Activated B cell treated with CpG ODN at 0.5 μM for 24 hours (primary cell): ENCODE data around the gene CD8B. TPM values are rescaled to one million over a fixed set of nuclear protein-coding genes. Genes with fewer than 3 reads are reported as not detected.
A peak's percentile ranks its signal among the peaks of the same experiment; 100 is the strongest.

ENCODE experiments used
- ATAC-seq: fragments of 200-7000 bp; cut with Tn5 transposase; one replicate; pipeline ENCODE4 v1.10.0; 2021; ENCODE audit warnings: low read depth, mild to moderate bottlenecking, moderate library complexity
- CTCF ChIA-PET: fragments of 350-600 bp; sonication (Branson Sonifier 250); formaldehyde crosslinking; loops from one replicate; lab custom pipeline; 2021; ENCODE audit warnings: antibody characterized with exemption; lab: Charles Lee
- POLR2A ChIA-PET: fragments of 350-600 bp; sonication (Branson Sonifier 250); formaldehyde crosslinking; loops from one replicate; lab custom pipeline; 2021; ENCODE audit warnings: antibody characterized with exemption; lab: Charles Lee
- DNase-seq: peaks from one replicate; pipeline ENCODE4 v3.0.0; 2022
- H3K27ac Mint-ChIP-seq: one replicate; pipeline ENCODE4 v1.8.0; 2020; ENCODE audit warnings: mixed read lengths
- H3K27me3 Mint-ChIP-seq: one replicate; pipeline ENCODE4 v1.8.0; 2021; ENCODE audit warnings: mixed read lengths
- H3K36me3 Mint-ChIP-seq: one replicate; pipeline ENCODE4 v1.8.0; 2021; ENCODE audit warnings: low read depth, mixed read lengths
- H3K4me1 Mint-ChIP-seq: one replicate; pipeline ENCODE4 v1.8.0; 2021; ENCODE audit warnings: mixed read lengths
- H3K4me3 Mint-ChIP-seq: one replicate; pipeline ENCODE4 v1.8.0; 2020; ENCODE audit warnings: mild to moderate bottlenecking, mixed read lengths
- H3K9me3 Mint-ChIP-seq: one replicate; pipeline ENCODE4 v1.8.0; 2020; ENCODE audit warnings: mixed read lengths
- intact Hi-C: fragments of 100-400 bp; cut with micrococcal nuclease; formaldehyde crosslinking; loops from one replicate; pipeline ENCODE4 v1.15.1; 2024
- total RNA-seq: library from RNA; stranded (reverse); gene quantifications from 2 replicates; pipeline ENCODE4 v1.2.3, GENCODE V29; 2022
- TF ChIP-seq, protein P1 (sequence below): fragments of 200-600 bp; IDR thresholded peaks from one replicate; pipeline ENCODE4 v1.8.0; 2022; ENCODE audit warnings: antibody characterized with exemption, mild to moderate bottlenecking

CD8B gene
- total RNA-seq, 1 donor from 2014 or later: not detected

DNA sequence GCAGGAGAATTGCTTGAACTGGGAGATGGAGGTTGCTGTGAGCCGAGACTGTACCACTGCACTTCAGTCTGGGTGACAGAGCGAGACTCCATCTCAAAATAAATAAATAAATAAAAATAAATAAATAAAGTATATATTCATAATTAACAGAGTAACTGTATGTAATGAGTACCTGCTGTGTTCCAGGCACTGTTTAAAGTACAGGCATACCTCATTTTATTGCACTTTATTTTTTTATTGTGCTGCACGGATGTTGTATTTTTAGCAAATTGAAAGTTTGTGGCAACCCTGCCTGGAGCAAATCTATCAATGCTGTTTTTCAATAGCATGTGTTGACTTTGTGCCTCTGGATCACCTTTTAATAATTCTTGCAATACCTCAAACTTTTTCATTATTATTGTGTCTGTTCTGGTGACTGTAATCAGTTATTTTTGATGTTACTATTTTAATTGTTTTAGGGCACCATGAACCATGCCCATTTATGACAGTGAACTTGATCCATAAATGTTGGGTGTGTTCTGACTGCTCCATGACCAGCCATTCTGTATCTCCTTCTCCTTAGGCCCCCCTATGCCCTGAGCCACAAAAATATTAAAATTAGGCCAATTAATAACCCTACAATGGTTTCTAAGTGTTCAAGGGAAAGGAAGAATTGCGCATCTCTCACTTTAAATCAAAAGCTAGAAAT, 43.4 kb downstream of the CD8B start:
- peaks cover 4% of the 10 kb centered on the region for H3K9me3 Mint-ChIP-seq
- H3K27ac Mint-ChIP-seq: no peak overlapping the region
- H3K4me1 Mint-ChIP-seq: no peaks in the 10 kb centered on the region
- TF ChIP-seq, protein P1, sequence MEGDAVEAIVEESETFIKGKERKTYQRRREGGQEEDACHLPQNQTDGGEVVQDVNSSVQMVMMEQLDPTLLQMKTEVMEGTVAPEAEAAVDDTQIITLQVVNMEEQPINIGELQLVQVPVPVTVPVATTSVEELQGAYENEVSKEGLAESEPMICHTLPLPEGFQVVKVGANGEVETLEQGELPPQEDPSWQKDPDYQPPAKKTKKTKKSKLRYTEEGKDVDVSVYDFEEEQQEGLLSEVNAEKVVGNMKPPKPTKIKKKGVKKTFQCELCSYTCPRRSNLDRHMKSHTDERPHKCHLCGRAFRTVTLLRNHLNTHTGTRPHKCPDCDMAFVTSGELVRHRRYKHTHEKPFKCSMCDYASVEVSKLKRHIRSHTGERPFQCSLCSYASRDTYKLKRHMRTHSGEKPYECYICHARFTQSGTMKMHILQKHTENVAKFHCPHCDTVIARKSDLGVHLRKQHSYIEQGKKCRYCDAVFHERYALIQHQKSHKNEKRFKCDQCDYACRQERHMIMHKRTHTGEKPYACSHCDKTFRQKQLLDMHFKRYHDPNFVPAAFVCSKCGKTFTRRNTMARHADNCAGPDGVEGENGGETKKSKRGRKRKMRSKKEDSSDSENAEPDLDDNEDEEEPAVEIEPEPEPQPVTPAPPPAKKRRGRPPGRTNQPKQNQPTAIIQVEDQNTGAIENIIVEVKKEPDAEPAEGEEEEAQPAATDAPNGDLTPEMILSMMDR: no peak
- ChIA-PET POLR2A (no interaction called here), CTCF (no interaction called here)
- DNase-seq: no peak
- H3K36me3 Mint-ChIP-seq: no peaks in the 10 kb centered on the region
- peaks cover 2% of the 10 kb centered on the region for H3K27me3 Mint-ChIP-seq
- no peak for ATAC-seq
- no peak overlapping the region for H3K4me3 Mint-ChIP-seq
- intact Hi-C loops: no loop called here

DNA sequence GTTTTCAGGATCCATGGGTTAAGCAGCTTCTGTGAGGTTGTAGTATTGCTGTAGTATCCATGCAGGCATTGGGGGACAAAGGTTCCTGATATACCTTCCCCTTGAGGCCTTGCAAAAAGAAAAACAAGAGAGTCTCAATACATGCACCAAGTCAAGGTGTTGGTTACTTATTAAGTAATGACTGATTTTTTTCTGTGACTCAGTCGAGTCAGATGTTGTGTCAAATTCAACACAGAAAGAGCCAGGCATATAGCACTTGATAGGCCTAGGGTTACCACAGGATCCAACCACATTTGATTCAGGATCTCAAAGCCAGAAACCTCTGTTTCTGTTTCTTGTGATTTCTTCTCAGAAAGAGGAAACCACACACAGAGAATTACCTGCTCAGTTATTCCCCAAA, 46.1 kb downstream of the CD8B start:
- POLR2A ChIA-PET: no interaction called here
- no peak for DNase-seq
- TF ChIP-seq, protein P1: no peak
- intact Hi-C loops: no loop called here
- no peaks in the 10 kb centered on the region for H3K4me1 Mint-ChIP-seq
- peaks cover 13% of the 10 kb centered on the region for H3K27me3 Mint-ChIP-seq
- no peaks in the 10 kb centered on the region for H3K36me3 Mint-ChIP-seq
- H3K4me3 Mint-ChIP-seq: no peak overlapping the region
- H3K27ac Mint-ChIP-seq: no peak overlapping the region
- no peak for ATAC-seq
- CTCF ChIA-PET: no interaction called here
- no peaks in the 10 kb centered on the region for H3K9me3 Mint-ChIP-seq

DNA sequence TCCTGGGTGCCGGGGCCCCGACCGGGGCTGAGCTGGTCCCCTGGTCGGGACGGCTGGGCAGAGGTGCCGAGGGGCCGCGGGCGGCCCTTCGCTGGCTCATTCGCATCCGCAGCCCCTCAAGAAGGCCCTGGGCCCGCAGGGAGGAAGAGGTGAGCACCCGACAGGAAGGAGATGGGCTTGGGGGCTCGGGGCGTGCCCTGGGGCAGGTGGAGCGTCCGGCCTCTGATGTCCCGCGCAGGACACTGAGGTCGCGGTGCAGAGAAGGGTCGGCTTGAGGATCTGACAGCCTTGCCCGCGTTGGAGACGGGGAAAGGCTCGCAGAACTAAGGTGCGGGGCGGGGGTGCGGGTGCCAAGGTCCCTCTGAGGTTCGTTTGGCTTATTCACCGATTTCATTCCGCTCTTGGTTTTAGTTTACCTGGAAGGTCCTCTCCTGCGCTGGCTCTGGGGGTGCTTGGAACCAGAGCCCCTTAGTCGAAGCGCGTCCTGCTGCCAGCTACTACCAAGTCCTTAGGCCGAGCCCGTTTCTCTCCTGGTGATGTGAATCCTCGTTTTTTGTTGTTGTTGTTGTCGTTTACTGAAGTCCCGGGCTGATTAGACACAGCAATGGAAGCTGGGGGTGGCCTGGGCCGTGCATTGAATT, 52.1 kb downstream of the CD8B start:
- DNase-seq (no peak), ATAC-seq (no peak)
- H3K4me1 Mint-ChIP-seq: peaks cover 26% of the 10 kb centered on the region
- POLR2A ChIA-PET: no interaction called here
- H3K9me3 Mint-ChIP-seq: no peaks in the 10 kb centered on the region
- H3K4me3 Mint-ChIP-seq: peak overlapping the region; percentile 57
- H3K36me3 Mint-ChIP-seq: no peaks in the 10 kb centered on the region
- intact Hi-C loops: loop anchor here (2.0 kb wide), 1 partner anchor 45 kb away; no protein-coding TSS in a partner anchor
- CTCF ChIA-PET: interaction anchor here (0.7 kb wide), 1 partner anchor 1439 kb away, joined by 3 read pairs; no protein-coding TSS in a partner anchor
- H3K27ac Mint-ChIP-seq: no peak overlapping the region
- H3K27me3 Mint-ChIP-seq: peaks cover 50% of the 10 kb centered on the region
- TF ChIP-seq, protein P1: no peak

DNA sequence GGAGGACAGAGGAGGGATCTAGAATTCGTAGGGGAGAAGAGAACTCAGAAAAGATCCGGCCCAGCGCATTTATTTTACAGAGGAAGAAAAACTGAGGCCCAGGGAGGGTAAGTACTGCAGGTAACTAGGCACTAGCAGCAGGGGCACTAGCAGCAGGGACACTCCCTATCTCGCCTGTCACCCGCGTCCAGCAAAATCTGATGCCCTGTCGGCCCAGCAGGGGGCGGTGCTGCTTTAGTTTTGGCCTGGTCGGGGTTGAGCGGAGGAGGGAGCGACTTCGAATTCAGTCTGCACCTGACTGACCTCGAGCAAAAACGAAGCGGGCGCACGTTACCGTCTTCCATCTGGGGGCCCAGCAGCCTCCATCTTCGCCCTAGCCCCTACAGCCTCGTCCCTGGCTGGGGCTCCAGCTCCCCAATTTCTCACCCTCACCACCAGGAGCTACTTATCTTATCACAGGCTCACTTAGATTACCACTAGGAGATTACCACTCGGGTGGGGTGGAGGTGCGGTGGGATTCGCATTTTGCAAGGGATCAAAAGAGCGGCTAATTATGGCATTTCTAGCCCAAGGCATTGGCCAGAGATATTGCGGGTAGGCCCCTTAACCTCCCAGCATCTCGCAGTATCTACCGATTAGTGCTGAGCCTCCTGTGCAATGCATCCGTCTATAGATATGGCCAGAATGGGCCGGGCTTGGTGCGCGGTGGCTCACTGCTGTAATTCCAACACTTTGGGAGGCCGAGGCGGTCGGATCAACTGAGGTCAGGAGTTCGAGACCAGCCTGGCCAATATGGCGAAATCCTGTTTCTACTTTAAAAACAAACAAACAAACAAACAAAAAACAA, 53.1 kb downstream of the CD8B start:
- Mint-ChIP-seq H3K9me3 (no peaks in the 10 kb centered on the region), H3K27ac (no peak overlapping the region), H3K36me3 (no peaks in the 10 kb centered on the region), H3K4me1 (peaks cover 26% of the 10 kb centered on the region), H3K27me3 (peaks cover 48% of the 10 kb centered on the region), H3K4me3 (peak overlapping the region; percentile 89)
- TF ChIP-seq, protein P1: no peak
- POLR2A ChIA-PET: interaction anchor here (1.3 kb wide), 1 partner anchor 1208 kb away, joined by 5 read pairs; no protein-coding TSS in a partner anchor
- peak; percentile 84 for DNase-seq
- CTCF ChIA-PET: interaction anchor here (0.7 to 1.4 kb wide), 3 partner anchors 25 to 1440 kb away, joined by 3 to 8 read pairs (median 3); no protein-coding TSS in a partner anchor
- peak; percentile 94 for ATAC-seq
- intact Hi-C loops: loop anchor here (2.0 kb wide), 1 partner anchor 44 kb away; no protein-coding TSS in a partner anchor
